Measurements from ENCODE around the gene TMEM129.

Gene TMEM129

GRCh38 chr4:1721003-1721665 lies at the start of gene TMEM129, which contains the start of gene TACC3:
TSS of gene TMEM129 (minus strand) at chr4:1721323. CDS start at chr4:1720837, 486 bp downstream.
TSS of gene TACC3 (plus strand) at chr4:1721521. CDS start at chr4:1723422, 1,901 bp downstream.
- peak; percentile 86 to 93 for DNase-seq (ENCODE audit: extremely low read depth in 1 of 2, low read depth in 1 of 2)

GRCh38 chr4:1770791-1771231 lies 49.7 kb upstream of the TMEM129 start:
- no peak for DNase-seq (ENCODE audit: extremely low read depth in 1 of 2, low read depth in 1 of 2)

GRCh38 chr4:1770245-1770644 lies 49.1 kb upstream of the TMEM129 start:
- DNase-seq (ENCODE audit: extremely low read depth in 1 of 2, low read depth in 1 of 2): no peak

- no peak for DNase-seq (ENCODE audit: extremely low read depth in 1 of 2, low read depth in 1 of 2)
Measured at GRCh38 chr4:1769692-1770091, 48.6 kb upstream of the TMEM129 start.

- DNase-seq (ENCODE audit: extremely low read depth in 1 of 2, low read depth in 1 of 2): no peak
Measured at GRCh38 chr4:1768367-1769034, 47.4 kb upstream of the TMEM129 start.

GRCh38 chr4:1767770-1768366 lies 46.7 kb upstream of the TMEM129 start:
- DNase-seq (ENCODE audit: extremely low read depth in 1 of 2, low read depth in 1 of 2): no peak

- DNase-seq (ENCODE audit: extremely low read depth in 1 of 2, low read depth in 1 of 2): no peak
Measured at GRCh38 chr4:1767061-1767769, 46.1 kb upstream of the TMEM129 start.

GRCh38 chr4:1766106-1767060 lies 45.3 kb upstream of the TMEM129 start:
- no peak for DNase-seq (ENCODE audit: extremely low read depth in 1 of 2, low read depth in 1 of 2)

- DNase-seq (ENCODE audit: extremely low read depth in 1 of 2, low read depth in 1 of 2): no peak
Measured at GRCh38 chr4:1765409-1766072, 44.4 kb upstream of the TMEM129 start.

GRCh38 chr4:1764670-1765069 lies 43.5 kb upstream of the TMEM129 start:
- no peak for DNase-seq (ENCODE audit: extremely low read depth in 1 of 2, low read depth in 1 of 2)

GRCh38 chr4:1763550-1764080 lies 42.5 kb upstream of the TMEM129 start:
- no peak for DNase-seq (ENCODE audit: extremely low read depth in 1 of 2, low read depth in 1 of 2)

GRCh38 chr4:1763070-1763549 lies 42.0 kb upstream of the TMEM129 start:
- DNase-seq (ENCODE audit: extremely low read depth in 1 of 2, low read depth in 1 of 2): no peak

- no peak for DNase-seq (ENCODE audit: extremely low read depth in 1 of 2, low read depth in 1 of 2)
Measured at GRCh38 chr4:1762264-1763010, 41.3 kb upstream of the TMEM129 start.

- DNase-seq (ENCODE audit: extremely low read depth in 1 of 2, low read depth in 1 of 2): no peak
Measured at GRCh38 chr4:1761130-1761689, 40.1 kb upstream of the TMEM129 start.

GRCh38 chr4:1760521-1761071 lies 39.5 kb upstream of the TMEM129 start:
- DNase-seq (ENCODE audit: extremely low read depth in 1 of 2, low read depth in 1 of 2): no peak

- no peak for DNase-seq (ENCODE audit: extremely low read depth in 1 of 2, low read depth in 1 of 2)
Measured at GRCh38 chr4:1759818-1760223, 38.7 kb upstream of the TMEM129 start.

- no peak for DNase-seq (ENCODE audit: extremely low read depth in 1 of 2, low read depth in 1 of 2)
Measured at GRCh38 chr4:1759170-1759817, 38.2 kb upstream of the TMEM129 start.
